ENCODE measurements around the gene BLOC1S5. TPM values are rescaled to one million over a fixed set of nuclear protein-coding genes. Genes with fewer than 3 reads are reported as not detected.
A peak's percentile ranks its signal among the peaks of the same experiment; 100 is the strongest.

The BLOC1S5 gene
- total and polyA plus RNA-seq, 2 donors (not counting 3 experiments of a cell fraction or from before 2014, with no cell fraction given) = 3.9 to 19.1 TPM

DNA sequence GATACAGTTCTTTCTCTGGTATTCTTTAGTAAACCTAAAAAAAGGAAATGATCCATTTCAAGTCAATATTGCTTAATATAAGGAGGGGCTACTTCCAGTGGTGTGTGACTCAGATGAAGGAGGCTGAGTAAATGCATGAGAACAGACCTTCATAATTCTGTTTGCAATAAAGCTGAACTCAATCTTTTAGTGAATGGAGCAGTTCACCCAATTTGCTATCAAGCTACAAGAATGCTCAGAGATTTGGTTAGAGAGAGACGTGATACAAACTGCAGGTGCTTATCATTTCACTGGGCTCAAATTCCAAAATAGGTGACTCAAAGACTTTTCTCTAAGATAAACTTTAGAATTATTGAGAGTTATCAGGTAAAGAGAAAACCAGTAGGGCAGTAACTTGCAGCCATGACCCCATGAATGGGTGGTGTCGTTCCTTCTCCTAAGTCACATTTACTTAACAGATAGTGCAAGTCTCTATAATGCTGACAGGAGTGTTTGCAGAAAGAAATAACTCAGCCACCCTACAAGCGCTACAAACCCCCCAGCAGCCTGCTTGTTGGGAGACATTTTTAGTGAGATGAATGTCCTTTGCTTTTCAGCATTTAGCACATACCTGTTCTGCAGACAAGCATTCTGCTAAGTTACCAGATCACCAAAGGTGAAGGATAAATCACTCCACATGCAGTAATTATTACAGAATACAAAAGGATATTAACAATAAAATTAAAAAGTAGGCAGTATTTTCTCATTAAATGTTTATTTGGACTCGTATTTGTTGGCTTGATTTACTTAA lies 16.4 kb upstream of the BLOC1S5 start:
- Histone ChIP-seq H3K4me1 (ENCODE audit: control insufficient read depth, extremely low read depth, insufficient read depth, low read length) (peaks cover 57% of the 10 kb centered on the region), H3K79me2 (ENCODE audit: control insufficient read depth, insufficient read depth, low read length) (peaks cover 23% of the 10 kb centered on the region), H4K20me1 (replicated peaks; ENCODE audit: control insufficient read depth, extremely low read depth, insufficient read depth, low read length) (no peaks in the 10 kb centered on the region), H3K9me1 (replicated peaks; ENCODE audit: control insufficient read depth, extremely low read depth, insufficient read depth, low read length) (no peaks in the 10 kb centered on the region), H3K9me3 (replicated peaks; ENCODE audit: control insufficient read depth, insufficient read depth, low read length) (no peaks in the 10 kb centered on the region), H3K9ac (replicated peaks; ENCODE audit: extremely low read depth, insufficient read depth, low read length) (peak overlapping the region; percentile 42), H2AFZ (ENCODE audit: low read depth, low read length) (no peak overlapping the region), H3K27ac (ENCODE audit: insufficient read depth, low read depth, low read length) (peak overlapping the region; percentile 93), H3K36me3 (ENCODE audit: control insufficient read depth in 2 of 2, extremely low read depth in 1 of 2, insufficient read depth in 2 of 2, low read length in 2 of 2) (no peaks in the 10 kb centered on the region), H3K4me2 (ENCODE audit: insufficient read depth, low read length) (peak overlapping the region; percentile 74), H3K27me3 (ENCODE audit: control insufficient read depth in 2 of 2, insufficient read depth in 2 of 2, low read length in 2 of 2) (no peaks in the 10 kb centered on the region), H3K4me3 (replicated peaks in 1 of 3; ENCODE audit: insufficient read depth in 1 of 3, low read depth in 1 of 3, low read length in 3 of 3) (no peak overlapping the region)
- DNase-seq (ENCODE audit: low read depth, low spot score) (peak; percentile 71), FAIRE-seq (peak; percentile 28)
- TF ChIP-seq POLR2A (IDR thresholded peaks at IDR 0.05; ENCODE audit: low read depth, low read length) = peak; percentile 11
- peak; percentile 73 for TF ChIP-seq FOS (IDR thresholded peaks at IDR 0.05; ENCODE audit: borderline replicate concordance, insufficient read depth, low read length)
- no peak for TF ChIP-seq POLR2AphosphoS5 (IDR thresholded peaks at IDR 0.05; ENCODE audit: insufficient read depth, low read depth, low read length)
- no peak for TF ChIP-seq EZH2 (IDR thresholded peaks at IDR 0.05; ENCODE audit: borderline replicate concordance, low read depth, low read length, severe bottlenecking)
- dilution Hi-C loops (cut with MboI; ENCODE audit: extremely low pct_ligation_motif_present, low sequenced_read_pairs) = no loop called here
- ChIA-PET POLR2A (no interaction called here), CTCF (interaction anchor here (1.0 to 1.8 kb wide), 4 partner anchors 11 to 358 kb away, joined by 3 to 7 read pairs (median 4); partner anchors contain the start of gene BLOC1S5)
- intact Hi-C loops (cut with micrococcal nuclease) = loop anchor here (5.0 kb wide), 1 partner anchor 348 kb away; no protein-coding TSS in a partner anchor
- no TSS peak for BruUV-seq (replicated peaks)

- no peaks in the 10 kb centered on the region for H4K20me1 ChIP-seq (replicated peaks; ENCODE audit: control insufficient read depth, extremely low read depth, insufficient read depth, low read length)
- CTCF ChIA-PET = interaction anchor here (1.8 kb wide), 1 partner anchor 15 kb away, joined by 7 read pairs; the partner anchor contains the start of gene BLOC1S5
- H3K9ac ChIP-seq (replicated peaks; ENCODE audit: extremely low read depth, insufficient read depth, low read length) = no peak overlapping the region
- no peak overlapping the region for H3K4me3 ChIP-seq (replicated peaks in 1 of 3; ENCODE audit: insufficient read depth in 1 of 3, low read depth in 1 of 3, low read length in 3 of 3)
- TF ChIP-seq MYC (IDR thresholded peaks at IDR 0.05; ENCODE audit: low read depth, low read length) (no peak), POLR2AphosphoS5 (IDR thresholded peaks at IDR 0.05; ENCODE audit: insufficient read depth, low read depth, low read length) (no peak), FOS (IDR thresholded peaks at IDR 0.05; ENCODE audit: borderline replicate concordance, insufficient read depth, low read length) (no peak), GATA2 (IDR thresholded peaks at IDR 0.05; ENCODE audit: insufficient read depth, insufficient read length, low read depth, low read length) (no peak), EZH2 (IDR thresholded peaks at IDR 0.05; ENCODE audit: borderline replicate concordance, low read depth, low read length, severe bottlenecking) (no peak), JUN (IDR thresholded peaks at IDR 0.05; ENCODE audit: borderline replicate concordance, insufficient read depth, insufficient read length, low read depth) (no peak), POLR2A (IDR thresholded peaks at IDR 0.05; ENCODE audit: low read depth, low read length) (no peak)
- TF ChIP-seq, protein P1, sequence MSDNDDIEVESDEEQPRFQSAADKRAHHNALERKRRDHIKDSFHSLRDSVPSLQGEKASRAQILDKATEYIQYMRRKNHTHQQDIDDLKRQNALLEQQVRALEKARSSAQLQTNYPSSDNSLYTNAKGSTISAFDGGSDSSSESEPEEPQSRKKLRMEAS (IDR thresholded peaks at IDR 0.05; ENCODE audit: insufficient read depth, insufficient read length) = no peak
- TF ChIP-seq, protein P2, sequence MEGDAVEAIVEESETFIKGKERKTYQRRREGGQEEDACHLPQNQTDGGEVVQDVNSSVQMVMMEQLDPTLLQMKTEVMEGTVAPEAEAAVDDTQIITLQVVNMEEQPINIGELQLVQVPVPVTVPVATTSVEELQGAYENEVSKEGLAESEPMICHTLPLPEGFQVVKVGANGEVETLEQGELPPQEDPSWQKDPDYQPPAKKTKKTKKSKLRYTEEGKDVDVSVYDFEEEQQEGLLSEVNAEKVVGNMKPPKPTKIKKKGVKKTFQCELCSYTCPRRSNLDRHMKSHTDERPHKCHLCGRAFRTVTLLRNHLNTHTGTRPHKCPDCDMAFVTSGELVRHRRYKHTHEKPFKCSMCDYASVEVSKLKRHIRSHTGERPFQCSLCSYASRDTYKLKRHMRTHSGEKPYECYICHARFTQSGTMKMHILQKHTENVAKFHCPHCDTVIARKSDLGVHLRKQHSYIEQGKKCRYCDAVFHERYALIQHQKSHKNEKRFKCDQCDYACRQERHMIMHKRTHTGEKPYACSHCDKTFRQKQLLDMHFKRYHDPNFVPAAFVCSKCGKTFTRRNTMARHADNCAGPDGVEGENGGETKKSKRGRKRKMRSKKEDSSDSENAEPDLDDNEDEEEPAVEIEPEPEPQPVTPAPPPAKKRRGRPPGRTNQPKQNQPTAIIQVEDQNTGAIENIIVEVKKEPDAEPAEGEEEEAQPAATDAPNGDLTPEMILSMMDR (IDR thresholded peaks at IDR 0.05; ENCODE audit: extremely low read depth in 1 of 2, insufficient read depth in 1 of 2, low read depth in 1 of 2, low read length in 2 of 2) = no peak
- no peaks in the 10 kb centered on the region for H3K36me3 ChIP-seq (ENCODE audit: control insufficient read depth in 2 of 2, extremely low read depth in 1 of 2, insufficient read depth in 2 of 2, low read length in 2 of 2)
- no peaks in the 10 kb centered on the region for H3K9me1 ChIP-seq (replicated peaks; ENCODE audit: control insufficient read depth, extremely low read depth, insufficient read depth, low read length)
- no TSS peak for BruUV-seq (replicated peaks)
- no peak overlapping the region for H3K4me2 ChIP-seq (ENCODE audit: insufficient read depth, low read length)
- intact Hi-C loops (cut with micrococcal nuclease) (no loop called here), dilution Hi-C loops (cut with MboI; ENCODE audit: extremely low pct_ligation_motif_present, low sequenced_read_pairs) (no loop called here)
- POLR2A ChIA-PET = interaction anchor here (0.6 kb wide), 1 partner anchor 23 kb away, joined by 3 read pairs; the partner anchor contains the start of gene EEF1E1
- DNase-seq (ENCODE audit: low read depth, low spot score) = no peak
- no peaks in the 10 kb centered on the region for H3K9me3 ChIP-seq (replicated peaks; ENCODE audit: control insufficient read depth, insufficient read depth, low read length)
- no peak overlapping the region for H2AFZ ChIP-seq (ENCODE audit: low read depth, low read length)
- H3K27me3 ChIP-seq (ENCODE audit: control insufficient read depth in 2 of 2, insufficient read depth in 2 of 2, low read length in 2 of 2) = no peaks in the 10 kb centered on the region
- peaks cover 43% of the 10 kb centered on the region for H3K4me1 ChIP-seq (ENCODE audit: control insufficient read depth, extremely low read depth, insufficient read depth, low read length)
- FAIRE-seq = no peak
- H3K79me2 ChIP-seq (ENCODE audit: control insufficient read depth, insufficient read depth, low read length) = peaks cover 19% of the 10 kb centered on the region
- H3K27ac ChIP-seq (ENCODE audit: insufficient read depth, low read depth, low read length) = no peak overlapping the region
Measured at GRCh38 chr6:8079126-8079525, 14.9 kb upstream of the BLOC1S5 start.

Measured in endothelial cell of umbilical vein (primary cell).